Activated CD4-positive, alpha-beta T cell treated with anti-CD3 and anti-CD28 coated beads for 36 hours (primary cell): ENCODE results near the gene SLC35F4. TPM values are rescaled to one million over a fixed set of nuclear protein-coding genes. Genes with fewer than 3 reads are reported as not detected.
A peak's percentile ranks its signal among the peaks of the same experiment; 100 is the strongest.

Experiments
- ATAC-seq: fragments of 200-7000 bp; cut with Tn5 transposase; one replicate; pipeline ENCODE4 v1.10.0; 2021; ENCODE audit warnings: mild to moderate bottlenecking, moderate library complexity
- CTCF ChIA-PET: fragments of 350-600 bp; sonication (Branson Sonifier 250); formaldehyde crosslinking; loops from one replicate; lab custom pipeline; 2021; ENCODE audit warnings: antibody characterized with exemption; lab: Charles Lee
- POLR2A ChIA-PET: fragments of 350-600 bp; sonication (Branson Sonifier 250); formaldehyde crosslinking; loops from one replicate; lab custom pipeline; 2021; ENCODE audit warnings: antibody characterized with exemption, inconsistent platforms; lab: Charles Lee
- DNase-seq: peaks from one replicate; pipeline ENCODE4 v3.0.0-alpha.2; 2020
- H3K27ac Mint-ChIP-seq: one replicate; pipeline ENCODE4 v1.8.0; 2021; ENCODE audit warnings: mixed read lengths
- H3K27me3 Mint-ChIP-seq: one replicate; pipeline ENCODE4 v1.8.0; 2021; ENCODE audit warnings: mixed read lengths
- H3K36me3 Mint-ChIP-seq: one replicate; pipeline ENCODE4 v1.8.0; 2021; ENCODE audit warnings: low read depth, mixed read lengths
- H3K4me1 Mint-ChIP-seq: one replicate; pipeline ENCODE4 v1.8.0; 2021; ENCODE audit warnings: mixed read lengths
- H3K4me3 Mint-ChIP-seq: one replicate; pipeline ENCODE4 v1.8.0; 2021; ENCODE audit warnings: mild to moderate bottlenecking, moderate library complexity, mixed read lengths
- H3K9me3 Mint-ChIP-seq: one replicate; pipeline ENCODE4 v1.8.0; 2021; ENCODE audit warnings: low read depth, mixed read lengths
- intact Hi-C, 2 experiments: fragments of 100-400 bp; cut with DNase I in 1 of 2; cut with micrococcal nuclease in 1 of 2; formaldehyde crosslinking; loops; one replicate each; pipeline versions ENCODE4 v1.14.2 to v1.15.1; 2022 to 2024; cut with DNase I, micrococcal nuclease
- total RNA-seq, 2 experiments: library from RNA; stranded (reverse); gene quantifications; one replicate each; pipeline ENCODE4 v1.2.3, GENCODE V29; 2021

SLC35F4 gene
- total RNA-seq, 2 experiments from 2014 or later: not detected

DNA sequence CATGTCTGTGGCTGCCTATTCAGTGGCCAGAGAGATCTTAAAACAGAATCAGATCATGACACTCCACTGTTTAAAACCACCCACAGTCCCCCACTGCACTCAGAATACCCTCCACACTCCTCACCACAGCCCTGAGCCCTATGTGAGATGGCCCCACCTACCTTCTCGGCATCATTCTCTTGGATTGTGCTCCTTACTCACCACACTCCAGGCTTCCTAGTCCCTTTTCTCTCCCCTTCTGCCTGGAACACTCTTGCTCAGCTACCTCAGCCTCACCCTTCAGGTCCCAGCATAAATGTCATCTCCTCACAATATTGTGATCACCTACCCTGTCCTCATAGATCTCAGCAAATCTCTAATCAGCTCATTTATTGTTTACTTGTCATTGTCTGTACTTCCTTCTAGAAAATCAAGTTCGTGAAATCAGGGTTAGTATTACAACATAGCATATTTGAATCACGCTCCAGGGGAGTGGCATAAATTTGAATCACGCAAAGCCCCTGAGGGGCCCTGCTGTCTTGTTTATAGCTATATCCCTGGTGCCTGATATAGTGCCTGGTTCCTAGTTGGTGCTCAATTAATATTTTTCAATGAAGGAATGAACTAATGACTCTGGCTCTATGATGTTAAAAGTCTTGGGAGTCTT, 42.8 kb downstream of the SLC35F4 start:
- ChIA-PET POLR2A (no interaction called here), CTCF (no interaction called here)
- H3K27ac Mint-ChIP-seq: no peak overlapping the region
- peaks cover 4% of the 10 kb centered on the region for H3K9me3 Mint-ChIP-seq
- no peak overlapping the region for H3K4me3 Mint-ChIP-seq
- H3K4me1 Mint-ChIP-seq: no peaks in the 10 kb centered on the region
- H3K27me3 Mint-ChIP-seq: peaks cover 13% of the 10 kb centered on the region
- DNase-seq (no peak), ATAC-seq (no peak)
- H3K36me3 Mint-ChIP-seq: no peaks in the 10 kb centered on the region
- intact Hi-C loops: no loop called here

GRCh38 chr14:57822081-57822480, 43.8 kb downstream of the SLC35F4 start:
- ChIA-PET CTCF (no interaction called here), POLR2A (no interaction called here)
- Mint-ChIP-seq H3K4me1 (no peaks in the 10 kb centered on the region), H3K36me3 (no peaks in the 10 kb centered on the region), H3K27me3 (peaks cover 12% of the 10 kb centered on the region), H3K4me3 (no peak overlapping the region), H3K9me3 (peaks cover 4% of the 10 kb centered on the region), H3K27ac (no peak overlapping the region)
- ATAC-seq (no peak), DNase-seq (no peak)
- intact Hi-C loops: no loop called here

DNA sequence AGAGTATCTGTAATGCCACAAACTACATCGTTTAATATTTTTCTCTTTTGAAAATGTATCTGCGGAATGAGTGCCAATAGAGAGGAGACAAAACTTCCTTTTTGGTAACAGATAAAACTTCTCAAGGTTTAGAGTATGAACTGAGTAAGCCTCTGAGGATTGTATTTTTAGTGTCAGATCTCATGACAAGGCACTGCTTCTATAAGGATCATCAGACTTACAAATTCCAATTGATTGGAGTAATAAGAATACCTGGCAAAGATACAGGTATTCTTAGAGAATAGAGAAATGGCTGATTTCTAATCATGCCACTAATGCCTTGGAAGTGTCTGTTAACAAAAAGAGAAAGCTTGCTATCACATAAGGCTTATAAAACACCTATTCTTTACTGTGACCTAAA, 45.3 kb downstream of the SLC35F4 start:
- no peak for ATAC-seq
- no peak overlapping the region for H3K27ac Mint-ChIP-seq
- POLR2A ChIA-PET: no interaction called here

DNA sequence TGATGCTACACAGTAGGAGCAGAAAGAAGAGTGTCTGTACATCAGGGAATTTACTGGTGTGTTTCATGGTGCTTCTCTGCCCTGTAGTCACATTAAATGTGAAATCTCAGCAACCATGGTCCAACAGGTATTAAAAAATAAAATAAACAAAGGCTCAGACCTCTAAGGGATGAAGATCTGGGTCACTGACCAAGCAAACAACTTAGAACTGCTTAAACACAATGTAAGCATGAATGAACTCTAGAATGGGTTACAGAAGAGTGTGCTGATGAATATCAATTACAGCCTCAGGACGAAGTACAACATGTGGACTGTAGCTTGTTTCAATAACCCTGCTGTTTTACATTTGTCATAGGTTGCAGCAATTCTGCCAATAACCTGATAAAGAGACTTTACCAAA, 47.4 kb downstream of the SLC35F4 start:
- ChIA-PET POLR2A (no interaction called here), CTCF (no interaction called here)
- DNase-seq (no peak), ATAC-seq (no peak)
- H3K36me3 Mint-ChIP-seq: no peaks in the 10 kb centered on the region
- H3K27ac Mint-ChIP-seq: no peak overlapping the region
- peaks cover 4% of the 10 kb centered on the region for H3K27me3 Mint-ChIP-seq
- intact Hi-C loops: no loop called here
- H3K9me3 Mint-ChIP-seq: no peaks in the 10 kb centered on the region
- peaks cover 7% of the 10 kb centered on the region for H3K4me1 Mint-ChIP-seq
- H3K4me3 Mint-ChIP-seq: no peak overlapping the region

More for the DNA sequence above, 45.3 kb downstream of the SLC35F4 start:
- Mint-ChIP-seq H3K4me3 (no peak overlapping the region), H3K4me1 (peaks cover 7% of the 10 kb centered on the region), H3K27me3 (peaks cover 10% of the 10 kb centered on the region), H3K36me3 (no peaks in the 10 kb centered on the region), H3K9me3 (peaks cover 2% of the 10 kb centered on the region)
- DNase-seq: no peak
- intact Hi-C loops: no loop called here
- CTCF ChIA-PET: no interaction called here

DNA sequence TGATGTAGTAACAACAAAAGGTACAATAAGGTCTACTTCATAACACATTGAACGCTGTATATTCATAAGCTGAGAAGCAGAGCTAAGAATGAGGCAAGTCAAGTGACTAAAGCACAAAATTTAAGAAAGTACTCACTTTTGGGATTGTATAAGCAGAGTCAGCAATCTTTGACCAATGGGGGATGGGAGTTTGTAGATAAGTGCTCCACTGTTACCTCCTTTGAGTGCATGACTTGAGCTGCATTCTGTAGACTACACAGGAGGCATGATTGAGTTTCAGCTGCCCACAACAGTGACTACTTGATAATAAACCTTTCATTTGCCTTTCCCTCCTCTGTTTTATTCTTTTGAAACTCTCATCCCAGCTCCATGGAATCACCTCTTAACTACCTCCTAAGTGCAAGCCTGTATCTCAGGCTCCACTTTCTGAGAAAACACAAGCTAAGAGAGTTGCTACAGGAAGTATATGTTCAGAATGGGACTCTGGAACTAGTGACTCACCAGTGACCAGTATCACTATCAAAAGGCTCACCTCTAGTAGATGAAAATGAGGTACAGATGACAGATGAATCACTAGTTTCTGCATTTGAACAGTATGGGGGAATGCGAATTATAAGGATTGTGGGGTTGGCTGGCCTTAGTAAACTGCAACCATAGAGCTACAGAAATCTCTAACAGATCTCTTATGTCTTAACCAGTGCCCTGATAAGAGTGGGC, 49.2 kb downstream of the SLC35F4 start:
- DNase-seq (peak; percentile 10), ATAC-seq (peak; percentile 90)
- POLR2A ChIA-PET: no interaction called here
- Mint-ChIP-seq H3K9me3 (no peaks in the 10 kb centered on the region), H3K4me1 (peaks cover 7% of the 10 kb centered on the region), H3K27me3 (peaks cover 2% of the 10 kb centered on the region), H3K27ac (no peak overlapping the region), H3K4me3 (no peak overlapping the region), H3K36me3 (no peaks in the 10 kb centered on the region)
- intact Hi-C loops: no loop called here
- CTCF ChIA-PET: no interaction called here

- H3K36me3 Mint-ChIP-seq: no peaks in the 10 kb centered on the region
- intact Hi-C loops: no loop called here
- no peak overlapping the region for H3K4me3 Mint-ChIP-seq
- no peak for DNase-seq
- no peaks in the 10 kb centered on the region for H3K9me3 Mint-ChIP-seq
- H3K27me3 Mint-ChIP-seq: peaks cover 2% of the 10 kb centered on the region
- H3K27ac Mint-ChIP-seq: no peak overlapping the region
- ChIA-PET CTCF (no interaction called here), POLR2A (no interaction called here)
- no peak for ATAC-seq
- peaks cover 7% of the 10 kb centered on the region for H3K4me1 Mint-ChIP-seq
Measured at GRCh38 chr14:57814726-57815125, 51.2 kb downstream of the SLC35F4 start.

DNA sequence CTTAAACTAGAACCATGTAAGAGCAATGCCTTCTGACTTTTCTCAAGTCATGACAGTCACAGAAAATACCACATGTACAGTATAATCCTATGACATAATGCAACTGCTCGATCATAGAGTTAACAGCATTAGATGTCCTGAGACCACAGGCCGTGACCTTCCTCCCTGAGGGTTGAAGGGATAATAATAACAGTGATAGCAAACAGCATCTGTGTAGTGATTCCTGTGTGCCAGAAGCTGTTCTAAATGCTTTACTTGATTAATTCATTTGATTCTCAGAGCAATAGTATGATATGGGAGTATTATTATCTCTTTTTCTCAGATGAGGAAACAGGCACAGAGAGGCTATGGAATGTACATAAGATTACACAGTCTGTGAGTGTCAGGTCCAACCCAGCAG, 53.2 kb downstream of the SLC35F4 start:
- Mint-ChIP-seq H3K9me3 (no peaks in the 10 kb centered on the region), H3K4me3 (no peak overlapping the region), H3K27me3 (peaks cover 2% of the 10 kb centered on the region), H3K36me3 (no peaks in the 10 kb centered on the region), H3K4me1 (peaks cover 7% of the 10 kb centered on the region), H3K27ac (no peak overlapping the region)
- CTCF ChIA-PET: no interaction called here
- ATAC-seq: no peak
- intact Hi-C loops: no loop called here
- no peak for DNase-seq
- POLR2A ChIA-PET: no interaction called here

- Mint-ChIP-seq H3K4me3 (no peak overlapping the region), H3K4me1 (peaks cover 7% of the 10 kb centered on the region), H3K27ac (no peak overlapping the region), H3K27me3 (peaks cover 2% of the 10 kb centered on the region), H3K9me3 (no peaks in the 10 kb centered on the region), H3K36me3 (no peaks in the 10 kb centered on the region)
- no peak for DNase-seq
- no peak for ATAC-seq
- CTCF ChIA-PET: interaction anchor here (0.6 kb wide), 1 partner anchor 1271 kb away, joined by 3 read pairs; no protein-coding TSS in a partner anchor
- POLR2A ChIA-PET: no interaction called here
- intact Hi-C loops: no loop called here
Measured at GRCh38 chr14:57811998-57812546, 53.8 kb downstream of the SLC35F4 start.

GRCh38 chr14:57809808-57810207, 56.1 kb downstream of the SLC35F4 start:
- Mint-ChIP-seq H3K27ac (no peak overlapping the region), H3K27me3 (peaks cover under 1% of the 10 kb centered on the region), H3K9me3 (no peaks in the 10 kb centered on the region), H3K4me3 (no peak overlapping the region), H3K36me3 (no peaks in the 10 kb centered on the region), H3K4me1 (no peaks in the 10 kb centered on the region)
- CTCF ChIA-PET: no interaction called here
- POLR2A ChIA-PET: no interaction called here
- intact Hi-C loops: no loop called here
- DNase-seq: no peak
- no peak for ATAC-seq

- intact Hi-C loops: no loop called here
- POLR2A ChIA-PET: no interaction called here
- Mint-ChIP-seq H3K36me3 (no peaks in the 10 kb centered on the region), H3K27ac (no peak overlapping the region), H3K4me3 (no peak overlapping the region), H3K27me3 (no peaks in the 10 kb centered on the region), H3K4me1 (no peaks in the 10 kb centered on the region), H3K9me3 (no peaks in the 10 kb centered on the region)
- DNase-seq (no peak), ATAC-seq (no peak)
- CTCF ChIA-PET: no interaction called here
Measured at GRCh38 chr14:57797160-57797559, 68.7 kb downstream of the SLC35F4 start.

DNA sequence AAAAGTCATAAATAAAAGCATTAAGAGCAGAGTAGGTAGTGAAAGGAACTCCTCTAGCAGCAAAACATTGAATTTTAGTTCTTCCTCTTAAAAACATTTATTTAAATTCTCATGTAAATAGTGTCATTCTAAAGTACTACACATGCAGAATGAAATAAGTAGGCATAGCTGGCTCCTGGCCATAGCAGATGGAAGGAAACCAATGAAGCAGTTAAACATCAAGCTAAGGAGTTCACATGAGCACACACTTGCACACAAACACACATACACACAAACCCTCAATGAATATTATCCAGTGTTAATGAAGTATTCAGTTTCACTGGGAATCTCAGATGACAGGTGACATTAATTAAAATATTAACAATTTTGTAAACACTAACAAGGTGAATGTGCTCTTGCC, 69.3 kb downstream of the SLC35F4 start:
- no peak for ATAC-seq
- H3K27ac Mint-ChIP-seq: no peak overlapping the region
- intact Hi-C loops: no loop called here
- ChIA-PET POLR2A (no interaction called here), CTCF (no interaction called here)
- no peak for DNase-seq
- H3K9me3 Mint-ChIP-seq: no peaks in the 10 kb centered on the region
- no peaks in the 10 kb centered on the region for H3K4me1 Mint-ChIP-seq
- H3K27me3 Mint-ChIP-seq: no peaks in the 10 kb centered on the region
- H3K36me3 Mint-ChIP-seq: no peaks in the 10 kb centered on the region
- H3K4me3 Mint-ChIP-seq: no peak overlapping the region

DNA sequence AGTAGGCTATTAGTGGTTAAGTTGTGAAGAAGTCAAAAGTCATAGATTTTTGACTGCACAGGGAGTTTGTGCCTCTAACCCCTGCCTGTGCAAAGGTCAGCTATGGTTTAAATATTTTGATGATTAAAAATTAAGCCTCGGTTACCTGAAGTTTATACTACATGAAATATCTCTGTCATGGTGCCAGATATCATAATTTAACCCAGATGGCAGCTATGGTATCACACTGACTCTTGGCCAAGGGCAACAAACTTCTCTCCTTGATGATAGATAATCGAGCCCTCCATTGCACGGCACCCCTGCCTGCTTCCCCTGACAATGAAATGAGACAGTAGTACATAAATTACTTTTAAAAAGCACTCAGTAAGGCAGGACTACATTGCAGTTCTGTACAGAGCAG, 80.8 kb downstream of the SLC35F4 start:
- no peak for DNase-seq
- ChIA-PET POLR2A (no interaction called here), CTCF (no interaction called here)
- Mint-ChIP-seq H3K4me1 (no peaks in the 10 kb centered on the region), H3K36me3 (no peaks in the 10 kb centered on the region), H3K9me3 (peaks cover 19% of the 10 kb centered on the region), H3K4me3 (no peak overlapping the region), H3K27me3 (no peaks in the 10 kb centered on the region), H3K27ac (no peak overlapping the region)
- ATAC-seq: no peak
- intact Hi-C loops: no loop called here
